ENCODE measurements around the gene CIRBP.

Gene CIRBP

GRCh38 chr19:1269065-1269477 lies at the start of gene CIRBP:
CIRBP (plus strand) TSS chr19:1269332; CDS start chr19:1270934, 1,602 bp downstream.
- DNase-seq, result peak; percentile 90

- no peak for DNase-seq
Observed at GRCh38 chr19:1219786-1220476, 49.2 kb upstream of the CIRBP start.

GRCh38 chr19:1220477-1220930 lies 48.6 kb upstream of the CIRBP start:
- no peak for DNase-seq

- no peak for DNase-seq
Observed at GRCh38 chr19:1220976-1221903, 47.9 kb upstream of the CIRBP start.

- no peak for DNase-seq
Observed at GRCh38 chr19:1221904-1222255, 47.3 kb upstream of the CIRBP start.

GRCh38 chr19:1222394-1222793 lies 46.7 kb upstream of the CIRBP start:
- DNase-seq, result no peak

- no peak for DNase-seq
Observed at GRCh38 chr19:1223018-1223855, 45.9 kb upstream of the CIRBP start.

- no peak for DNase-seq
Observed at GRCh38 chr19:1224047-1224825, 44.9 kb upstream of the CIRBP start.

GRCh38 chr19:1224847-1225246 lies 44.3 kb upstream of the CIRBP start:
- no peak for DNase-seq

- no peak for DNase-seq
Observed at GRCh38 chr19:1225440-1226226, 43.5 kb upstream of the CIRBP start.

- DNase-seq, result no peak
Observed at GRCh38 chr19:1226227-1226518, 43.0 kb upstream of the CIRBP start.

- no peak for DNase-seq
Observed at GRCh38 chr19:1226522-1227303, 42.4 kb upstream of the CIRBP start.

- DNase-seq, result no peak
Observed at GRCh38 chr19:1227304-1228054, 41.7 kb upstream of the CIRBP start.

GRCh38 chr19:1228161-1228957 lies 40.8 kb upstream of the CIRBP start:
- DNase-seq, result no peak

- no peak for DNase-seq
Observed at GRCh38 chr19:1229056-1229923, 39.8 kb upstream of the CIRBP start.

- no peak for DNase-seq
Observed at GRCh38 chr19:1229924-1230782, 39.0 kb upstream of the CIRBP start.

Data from DMS153 (cell line).